GM20000 (cell line): ENCODE data around the gene TSG101.

Experiments used
- DNase-seq: peaks from one replicate; pipeline ENCODE4 v3.0.0; 2012; ENCODE audit warnings: low spot score
- TF ChIP-seq, protein P1 (sequence below): IDR thresholded peaks from 2 replicates; pipeline ENCODE4 v1.5.1; 2012; ENCODE audit warnings: mild to moderate bottlenecking, control low read depth; ENCODE audit errors: extremely low read depth, missing control alignments

Gene TSG101

GRCh38 chr11:18493310-18493709, 33.4 kb downstream of the TSG101 start:
- TF ChIP-seq, protein P1, sequence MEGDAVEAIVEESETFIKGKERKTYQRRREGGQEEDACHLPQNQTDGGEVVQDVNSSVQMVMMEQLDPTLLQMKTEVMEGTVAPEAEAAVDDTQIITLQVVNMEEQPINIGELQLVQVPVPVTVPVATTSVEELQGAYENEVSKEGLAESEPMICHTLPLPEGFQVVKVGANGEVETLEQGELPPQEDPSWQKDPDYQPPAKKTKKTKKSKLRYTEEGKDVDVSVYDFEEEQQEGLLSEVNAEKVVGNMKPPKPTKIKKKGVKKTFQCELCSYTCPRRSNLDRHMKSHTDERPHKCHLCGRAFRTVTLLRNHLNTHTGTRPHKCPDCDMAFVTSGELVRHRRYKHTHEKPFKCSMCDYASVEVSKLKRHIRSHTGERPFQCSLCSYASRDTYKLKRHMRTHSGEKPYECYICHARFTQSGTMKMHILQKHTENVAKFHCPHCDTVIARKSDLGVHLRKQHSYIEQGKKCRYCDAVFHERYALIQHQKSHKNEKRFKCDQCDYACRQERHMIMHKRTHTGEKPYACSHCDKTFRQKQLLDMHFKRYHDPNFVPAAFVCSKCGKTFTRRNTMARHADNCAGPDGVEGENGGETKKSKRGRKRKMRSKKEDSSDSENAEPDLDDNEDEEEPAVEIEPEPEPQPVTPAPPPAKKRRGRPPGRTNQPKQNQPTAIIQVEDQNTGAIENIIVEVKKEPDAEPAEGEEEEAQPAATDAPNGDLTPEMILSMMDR = no peak
- DNase-seq = no peak

- no peak for DNase-seq
- TF ChIP-seq, protein P1 = no peak
These were observed 33.9 kb downstream of the TSG101 start for GRCh38 chr11:18492888-18493287.

GRCh38 chr11:18491924-18492323, 34.8 kb downstream of the TSG101 start:
- TF ChIP-seq, protein P1 = no peak
- no peak for DNase-seq

GRCh38 chr11:18490736-18491485, 35.8 kb downstream of the TSG101 start:
- no peak for DNase-seq
- TF ChIP-seq, protein P1 = no peak

- TF ChIP-seq, protein P1 = no peak
These were observed 36.4 kb downstream of the TSG101 start for GRCh38 chr11:18490319-18490718.

GRCh38 chr11:18485913-18486528, 40.7 kb downstream of the TSG101 start:
- TF ChIP-seq, protein P1 = no peak
- peak; percentile 23 for DNase-seq

More at GRCh38 chr11:18490319-18490718, 36.4 kb downstream of the TSG101 start:
- no peak for DNase-seq

- TF ChIP-seq, protein P1 = no peak
- DNase-seq = no peak
These were observed 47.7 kb downstream of the TSG101 start for GRCh38 chr11:18479063-18479462.
